ENCODE measurements around the gene CCDC154.
"Not testable (repeated sequence)": the region's sequence is repeated elsewhere in the genome, so short reads cannot be mapped to it uniquely, and the experiment has no call there.

Gene CCDC154

GRCh38 chr16:1454561-1454960 lies 10.2 kb upstream of the CCDC154 start:
- no peak for DNase-seq

- DNase-seq = no peak
These were observed 9.0 kb upstream of the CCDC154 start for GRCh38 chr16:1453316-1453715.

GRCh38 chr16:1452530-1452929 lies 8.2 kb upstream of the CCDC154 start:
- DNase-seq = no peak

GRCh38 chr16:1451702-1452392 lies 7.5 kb upstream of the CCDC154 start:
- no peak for DNase-seq

- DNase-seq = no peak
These were observed 6.5 kb upstream of the CCDC154 start for GRCh38 chr16:1450841-1451240.

GRCh38 chr16:1450218-1450617 lies 5.9 kb upstream of the CCDC154 start:
- DNase-seq = no peak

- DNase-seq = no peak
These were observed 4.9 kb upstream of the CCDC154 start for GRCh38 chr16:1449201-1449788.

- DNase-seq = no peak
These were observed 4.3 kb upstream of the CCDC154 start for GRCh38 chr16:1448536-1449116.

GRCh38 chr16:1447965-1448364 lies 3.6 kb upstream of the CCDC154 start:
- no peak for DNase-seq

- DNase-seq = no peak
These were observed 2.1 kb upstream of the CCDC154 start for GRCh38 chr16:1446296-1447080.

GRCh38 chr16:1445518-1446203 lies 1.3 kb upstream of the CCDC154 start:
- no peak for DNase-seq

- no peak for DNase-seq
These were observed 568 bp upstream of the CCDC154 start for GRCh38 chr16:1444730-1445517.

GRCh38 chr16:1443403-1443973 lies 868 bp downstream of the CCDC154 start:
- DNase-seq = no peak

GRCh38 chr16:1442697-1443096 lies 1.7 kb downstream of the CCDC154 start:
- DNase-seq = no peak

GRCh38 chr16:1441391-1441829 lies 2.9 kb downstream of the CCDC154 start:
- DNase-seq = no peak

GRCh38 chr16:1439699-1440074 lies 4.7 kb downstream of the CCDC154 start:
- DNase-seq = not testable (repeated sequence)

- no peak for DNase-seq
These were observed 5.2 kb downstream of the CCDC154 start for GRCh38 chr16:1439058-1439698.

- no peak for DNase-seq
These were observed 5.9 kb downstream of the CCDC154 start for GRCh38 chr16:1438229-1439057.

- DNase-seq = no peak
These were observed 6.8 kb downstream of the CCDC154 start for GRCh38 chr16:1437606-1438005.

GRCh38 chr16:1436731-1437355 lies 7.5 kb downstream of the CCDC154 start:
- DNase-seq = no peak

Measured in NCI-H1436 treated with DMSO at 0.1 percent for 48 hours (cell line).